ENCODE measurements around the gene IKZF1.
A peak's percentile ranks its signal among the peaks of the same experiment; 100 is the strongest.

Gene IKZF1

DNA sequence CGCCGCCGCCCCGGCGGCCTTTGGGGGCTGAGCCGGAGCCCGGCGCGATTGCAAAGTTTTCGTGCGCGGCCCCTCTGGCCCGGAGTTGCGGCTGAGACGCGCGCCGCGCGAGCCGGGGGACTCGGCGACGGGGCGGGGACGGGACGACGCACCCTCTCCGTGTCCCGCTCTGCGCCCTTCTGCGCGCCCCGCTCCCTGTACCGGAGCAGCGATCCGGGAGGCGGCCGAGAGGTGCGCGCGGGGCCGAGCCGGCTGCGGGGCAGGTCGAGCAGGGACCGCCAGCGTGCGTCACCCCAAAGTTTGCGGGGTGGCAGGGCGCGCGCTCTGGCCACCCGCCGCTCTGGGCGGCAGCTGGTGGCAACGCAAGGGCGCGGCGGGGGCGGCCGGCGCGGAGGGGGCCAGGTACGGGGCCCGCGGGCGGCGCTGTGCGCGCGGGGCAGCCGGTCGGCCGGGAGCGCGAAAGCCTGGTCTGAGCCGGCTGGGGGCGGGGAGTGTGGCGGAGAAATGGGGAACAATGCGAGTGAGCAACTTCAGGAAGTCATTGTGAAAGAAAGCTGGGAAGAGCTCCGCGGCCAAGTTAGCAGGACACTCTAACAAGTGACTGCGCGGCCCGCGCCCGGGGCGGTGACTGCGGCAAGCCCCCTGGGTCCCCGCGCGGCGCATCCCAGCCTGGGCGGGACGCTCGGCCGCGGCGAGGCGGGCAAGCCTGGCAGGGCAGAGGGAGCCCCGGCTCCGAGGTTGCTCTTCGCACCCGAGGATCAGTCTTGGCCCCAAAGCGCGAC, at the start of gene IKZF1:
Gene IKZF1, plus strand, starts transcription at position 588 of the 782 bp plus-strand sequence. CDS start 14,346 bp downstream, outside the sequence.
- peak; percentile 38 to 72 (median 55) for DNase-seq

DNA sequence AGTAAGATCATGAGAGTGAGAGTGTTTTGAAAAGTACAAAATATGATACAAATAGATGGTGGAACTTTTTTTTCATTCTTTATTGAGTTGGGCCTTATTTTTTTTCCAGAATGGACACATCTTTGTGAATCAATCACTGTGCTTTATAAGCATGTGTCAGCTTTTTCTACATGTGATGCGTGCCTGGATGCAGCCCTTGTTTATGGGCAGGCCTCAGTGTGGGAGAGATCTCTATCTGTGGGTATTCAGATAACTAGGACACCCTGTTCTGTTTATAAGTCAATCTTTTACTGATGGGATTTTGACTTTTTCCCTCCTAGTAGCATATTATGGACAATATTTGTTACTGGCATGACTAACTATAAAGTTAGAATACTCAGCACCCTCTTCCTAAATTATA, 42.9 kb upstream of the IKZF1 start:
- no peak for DNase-seq

DNA sequence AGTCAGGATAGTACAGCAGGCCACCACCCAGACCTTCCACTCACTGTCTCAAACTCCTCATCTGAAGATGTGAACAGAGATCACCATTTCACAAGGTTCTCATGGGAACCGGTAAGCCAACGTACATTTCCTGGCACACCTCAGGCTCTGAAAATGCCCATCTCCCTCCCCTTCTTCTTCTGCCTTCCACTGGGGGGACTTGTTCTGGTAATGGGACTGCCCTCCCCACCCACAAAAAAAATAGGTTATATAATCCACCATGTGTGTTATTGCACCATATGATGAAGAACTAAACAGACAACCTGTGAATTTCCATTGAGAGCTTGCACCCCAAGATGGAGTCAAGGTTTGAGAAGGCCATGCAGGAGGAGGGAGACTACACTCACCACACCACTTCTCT, 42.1 kb upstream of the IKZF1 start:
- no peak for DNase-seq

DNA sequence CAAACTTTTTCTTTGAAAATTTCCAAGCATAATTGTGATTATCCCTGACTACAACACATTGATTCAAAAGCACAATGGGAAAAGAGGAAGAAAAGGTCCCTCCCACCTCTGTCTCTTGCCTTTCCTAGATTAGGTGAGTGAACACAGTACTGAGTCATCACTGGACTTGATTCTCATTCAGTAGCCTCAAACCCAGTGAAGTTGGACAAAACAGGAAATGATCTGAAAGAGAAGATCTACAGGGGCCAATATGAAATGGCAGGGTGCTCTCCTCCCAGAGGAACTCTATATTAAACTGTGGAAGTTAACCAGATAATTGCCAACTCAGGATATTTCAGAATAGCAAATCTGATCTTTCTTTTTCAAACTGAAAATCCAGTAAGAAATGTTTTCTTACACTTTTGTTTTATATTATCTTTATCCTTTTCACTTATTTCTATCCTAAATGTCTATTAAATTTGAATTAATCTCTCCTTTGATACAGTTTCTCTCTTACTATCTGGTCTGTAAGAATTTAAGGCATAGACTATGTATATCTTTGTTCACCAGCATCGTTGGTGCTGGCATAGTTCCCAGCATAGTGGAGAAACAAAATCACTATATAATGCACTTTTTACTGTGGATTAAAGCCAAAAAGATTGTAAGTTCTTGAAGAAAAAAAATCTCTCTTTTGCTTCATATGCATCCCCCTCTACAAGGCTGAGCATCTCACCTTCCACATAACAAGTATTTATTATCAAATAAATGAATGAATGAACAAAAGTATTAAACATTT, 41.4 kb upstream of the IKZF1 start:
- DNase-seq = no peak

DNA sequence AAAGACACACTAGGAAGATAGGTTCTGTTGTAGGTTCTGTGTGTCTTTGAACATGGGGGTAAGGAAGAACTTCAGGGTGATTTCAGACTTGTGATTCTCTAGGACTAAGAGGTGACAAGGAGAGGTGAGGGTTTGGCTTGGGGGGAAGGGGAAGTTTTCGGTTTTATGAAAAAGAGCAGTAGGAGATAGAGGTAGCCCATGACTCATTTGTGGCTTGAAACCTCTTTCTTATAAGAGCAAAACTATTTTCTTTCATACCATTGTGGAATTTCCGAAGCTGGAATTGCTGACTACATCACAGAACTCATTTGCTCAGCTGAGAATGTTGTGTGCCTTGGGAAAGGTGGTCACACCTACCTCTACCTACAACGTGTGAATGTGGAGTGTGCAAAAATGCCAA, 39.6 kb upstream of the IKZF1 start:
- DNase-seq = no peak

DNA sequence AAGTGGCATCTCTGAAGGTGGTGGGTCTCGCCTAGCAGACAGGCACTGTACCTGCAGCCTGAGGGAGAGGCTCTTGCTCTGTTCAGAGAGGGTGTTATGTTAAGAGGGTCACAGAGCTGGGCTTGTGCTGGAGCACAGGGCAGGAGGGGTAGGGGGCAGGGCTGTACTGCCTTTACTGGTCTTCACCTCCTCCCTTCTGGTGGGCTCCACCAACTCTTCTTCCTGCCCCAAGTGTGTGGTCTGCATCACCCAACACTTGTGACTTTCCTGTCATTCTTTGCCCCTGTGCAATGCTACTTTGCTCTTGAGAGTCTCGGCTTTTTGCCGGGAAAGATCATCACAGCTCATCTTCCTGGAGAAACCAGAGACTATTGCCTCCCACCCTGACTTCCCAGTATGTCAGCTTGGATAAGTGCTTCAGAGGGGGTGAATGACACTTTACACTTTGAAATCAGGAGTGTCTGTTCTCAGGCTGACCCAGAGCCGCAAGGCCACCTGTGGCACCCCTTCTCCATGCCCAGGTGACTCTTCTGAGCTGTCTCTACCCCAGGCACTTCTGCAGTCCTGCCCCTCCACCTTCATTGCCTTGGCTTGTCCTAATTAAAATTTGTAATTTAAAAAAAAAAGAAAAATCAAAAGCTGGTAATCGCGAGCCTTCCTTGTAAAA, 38.4 kb upstream of the IKZF1 start:
- no peak for DNase-seq

DNA sequence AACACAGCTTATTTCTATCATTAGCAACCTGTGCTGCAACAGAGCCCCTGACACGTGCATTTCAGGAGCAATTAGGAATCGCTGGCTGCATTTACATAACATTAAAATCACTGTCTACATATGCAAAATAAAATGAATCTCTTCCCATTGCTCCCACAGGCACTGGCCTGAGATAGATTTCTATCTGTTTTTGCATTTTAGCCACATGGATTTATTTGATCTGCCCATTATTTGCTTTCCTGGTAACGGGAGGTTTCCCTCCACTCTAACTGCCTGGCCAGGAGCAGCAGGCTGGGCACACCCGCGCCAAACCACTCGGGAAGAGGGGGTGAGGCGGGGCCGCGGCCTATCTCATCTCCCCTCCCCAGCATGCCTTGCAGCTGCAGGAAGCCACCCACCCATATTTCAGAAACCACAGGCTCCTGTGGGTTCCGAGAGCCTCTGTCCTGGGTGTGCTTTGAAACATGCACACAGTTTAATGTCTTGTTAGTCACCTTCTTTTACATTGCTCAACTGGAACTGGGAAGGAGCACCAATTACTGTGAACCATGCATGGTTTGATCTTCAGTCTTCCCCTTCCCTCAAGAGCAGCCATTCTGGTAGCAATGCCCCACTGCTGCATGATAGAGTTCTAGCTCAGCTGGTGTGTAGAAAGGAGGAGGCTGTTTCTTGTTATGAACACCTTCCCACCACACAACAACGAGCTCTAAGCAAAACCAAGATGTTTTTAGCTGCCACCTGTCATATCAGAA, 37.7 kb upstream of the IKZF1 start:
- DNase-seq = peak; percentile 21 to 65 (median 43)

DNA sequence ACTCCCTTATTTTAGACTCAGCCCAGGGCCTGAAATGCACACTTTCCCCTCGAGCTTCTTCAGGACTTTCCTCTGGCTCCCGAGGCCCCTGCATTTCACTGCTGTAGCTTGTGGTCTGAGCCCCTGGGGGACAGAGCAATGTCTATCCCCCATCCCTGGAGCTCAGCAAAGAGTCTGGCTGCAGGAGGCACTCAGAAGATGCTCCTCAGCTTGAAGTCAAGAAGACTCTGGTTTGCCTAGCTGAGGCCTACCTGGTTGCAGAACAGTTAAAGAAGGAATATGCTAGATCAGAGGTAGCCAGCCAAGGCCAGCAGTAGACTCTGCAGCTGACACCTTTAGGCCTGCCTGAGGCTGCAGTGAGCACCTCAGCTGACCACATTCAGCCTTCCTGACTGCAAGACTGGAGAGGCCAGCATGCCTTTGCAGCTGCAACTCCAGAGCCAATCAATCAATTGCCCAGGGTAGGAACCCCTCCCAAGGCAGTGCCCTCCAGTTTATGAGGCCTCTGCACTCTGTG, 36.9 kb upstream of the IKZF1 start:
- DNase-seq = no peak

DNA sequence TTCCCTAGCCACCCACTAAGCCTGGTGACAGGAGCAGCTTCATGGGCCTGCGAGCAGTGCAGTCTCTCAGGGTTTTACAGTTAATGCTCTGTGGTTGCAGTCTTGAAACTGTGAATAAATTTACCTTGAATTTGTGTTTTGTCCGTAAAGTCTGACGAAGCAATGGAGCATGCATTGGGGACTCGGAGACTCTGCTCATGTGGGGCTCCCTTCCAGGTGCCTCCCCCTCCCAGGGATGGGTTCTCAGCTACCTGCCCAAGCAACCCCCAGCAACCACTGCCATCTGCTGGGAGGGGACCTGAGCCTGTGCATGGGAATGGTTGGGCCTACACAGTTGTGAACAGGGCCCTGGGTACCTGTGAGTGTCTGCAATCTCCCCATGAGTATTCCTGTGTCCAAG, 36.3 kb upstream of the IKZF1 start:
- DNase-seq = no peak

DNA sequence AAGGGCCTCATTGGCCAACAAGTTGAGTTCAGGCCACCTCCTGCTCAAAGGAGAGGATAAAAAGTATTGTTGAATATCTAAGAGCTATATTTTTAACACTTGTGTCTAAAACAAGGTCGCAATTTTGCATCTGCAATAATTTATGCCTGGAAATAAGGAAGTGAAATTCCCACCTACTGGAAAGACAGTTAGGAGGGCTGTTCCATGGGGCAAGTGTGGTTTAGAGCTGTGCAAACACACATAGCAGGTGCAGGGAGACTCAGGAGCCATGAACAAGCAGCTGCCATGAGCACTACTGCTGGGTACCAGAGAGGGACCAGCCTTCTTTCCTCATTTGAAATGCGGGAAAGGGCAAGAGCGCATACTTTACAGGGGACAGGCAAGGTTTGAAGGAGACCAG, 35.5 kb upstream of the IKZF1 start:
- DNase-seq = no peak

DNA sequence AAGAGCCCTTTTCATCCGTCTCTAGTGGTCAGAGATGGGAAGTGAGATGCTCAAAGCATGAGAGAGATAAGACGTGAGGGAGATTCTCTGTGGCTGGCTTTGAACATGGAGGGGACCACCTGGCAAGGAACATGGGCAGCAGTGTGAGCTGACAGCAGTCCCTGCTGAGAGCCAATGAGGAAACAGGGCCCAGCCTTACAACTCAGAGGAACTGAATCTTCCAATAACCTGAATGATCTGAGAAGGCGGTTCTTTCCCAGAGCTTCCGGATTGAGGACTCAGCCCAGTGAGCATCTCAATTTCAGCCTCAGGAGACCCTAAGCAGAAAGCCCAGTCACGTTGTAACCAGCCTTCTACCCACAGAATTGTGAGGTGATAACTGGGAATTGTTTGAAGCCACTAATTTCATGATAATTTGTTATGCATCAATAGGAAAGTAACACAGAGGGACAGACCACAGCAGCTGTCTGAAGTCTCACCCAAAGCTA, 33.9 kb upstream of the IKZF1 start:
- DNase-seq = no peak

DNA sequence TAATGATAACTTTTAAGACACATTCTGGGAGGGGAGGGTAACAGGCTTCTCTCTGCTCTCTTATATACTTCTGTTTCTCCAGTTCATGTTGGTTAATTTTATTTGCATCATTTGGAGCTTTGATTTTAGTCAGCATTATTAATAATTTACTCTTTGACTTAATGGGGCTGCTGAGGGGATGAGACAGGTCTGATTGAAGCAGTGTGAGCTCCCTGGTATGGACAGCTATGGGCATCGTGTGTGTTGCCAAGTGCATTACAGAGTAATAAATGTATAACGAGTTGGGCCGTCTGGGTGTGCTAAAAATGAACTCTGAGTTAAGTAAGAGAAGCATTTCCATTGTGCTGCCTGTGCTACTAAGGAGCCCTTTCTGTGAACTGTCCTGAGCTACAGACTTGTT, 31.7 kb upstream of the IKZF1 start:
- DNase-seq = no peak

DNA sequence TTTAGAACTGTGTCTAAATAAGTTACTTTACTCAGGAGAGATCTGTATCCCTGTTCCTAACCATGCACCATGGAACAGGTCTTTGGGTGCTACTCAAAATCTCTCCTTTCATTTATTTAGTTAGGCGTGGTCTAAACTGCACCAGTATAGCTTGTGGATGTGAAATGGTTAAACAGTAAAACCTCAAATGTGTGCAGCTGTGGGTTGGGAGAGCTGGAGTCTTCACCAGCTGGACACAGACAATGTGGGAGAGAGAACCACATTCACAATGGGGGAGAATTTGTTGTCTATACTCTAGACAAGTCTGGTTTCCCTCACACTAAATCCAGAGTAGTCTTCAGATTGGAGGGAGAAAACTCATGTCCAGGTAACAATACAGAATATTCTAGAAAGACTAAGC, 31.2 kb upstream of the IKZF1 start:
- no peak for DNase-seq

DNA sequence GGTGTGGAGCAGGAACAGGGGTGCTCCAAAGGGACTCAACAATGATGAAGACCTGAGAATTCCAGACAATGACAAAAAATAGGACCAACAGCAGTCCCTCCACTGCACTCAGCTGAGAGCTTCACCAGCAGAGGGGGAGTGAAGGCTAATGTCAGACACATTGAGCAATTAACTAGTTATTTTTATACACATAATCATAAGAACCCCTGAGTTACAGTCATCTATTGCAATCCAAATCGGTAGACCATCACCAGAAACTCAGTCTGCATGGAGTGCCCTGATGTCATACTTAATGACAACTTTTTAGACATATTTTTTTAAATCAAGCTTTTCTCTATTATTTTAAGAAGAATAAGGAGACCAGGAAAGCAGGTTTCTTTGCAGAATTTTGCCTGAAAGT, 30.6 kb upstream of the IKZF1 start:
- no peak for DNase-seq

DNA sequence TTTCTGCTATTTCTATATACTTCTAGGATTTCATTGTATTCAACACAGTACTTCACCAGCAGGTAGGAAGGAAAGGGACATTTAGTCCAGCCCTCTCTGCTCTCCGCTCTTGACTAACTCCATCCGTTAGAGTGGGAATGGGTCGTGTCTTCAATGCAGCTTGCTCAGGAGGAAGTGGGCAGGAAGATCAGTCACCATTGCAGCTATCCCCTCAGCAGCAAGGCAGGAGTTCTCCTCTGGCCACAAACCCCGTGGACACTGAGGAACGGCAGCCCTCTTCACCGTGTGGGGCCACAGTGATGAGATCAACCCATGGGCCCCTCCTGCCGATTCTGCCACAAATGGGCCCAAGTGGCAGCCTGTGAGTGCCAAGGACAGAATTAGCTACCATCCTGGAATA, 30.2 kb upstream of the IKZF1 start:
- DNase-seq = no peak

DNA sequence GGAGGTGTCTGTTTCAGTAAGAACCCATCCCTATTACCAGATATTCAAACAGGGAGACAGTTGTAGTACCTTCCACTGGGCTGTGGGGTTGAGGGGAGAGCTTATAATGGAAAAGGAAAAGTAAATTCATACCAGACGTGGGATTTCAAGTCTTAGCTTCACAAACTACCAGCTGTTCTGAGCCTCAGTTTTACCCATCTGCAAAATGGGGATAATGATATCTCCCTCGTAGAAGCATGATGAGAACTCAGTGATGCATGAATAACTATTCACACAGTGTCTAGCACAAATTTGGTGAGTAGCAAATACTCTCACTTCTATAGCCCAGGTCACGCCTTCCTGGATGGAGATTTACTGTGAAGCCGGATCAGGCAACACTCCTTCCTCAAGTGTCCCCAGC, 29.1 kb upstream of the IKZF1 start:
- no peak for DNase-seq

DNA sequence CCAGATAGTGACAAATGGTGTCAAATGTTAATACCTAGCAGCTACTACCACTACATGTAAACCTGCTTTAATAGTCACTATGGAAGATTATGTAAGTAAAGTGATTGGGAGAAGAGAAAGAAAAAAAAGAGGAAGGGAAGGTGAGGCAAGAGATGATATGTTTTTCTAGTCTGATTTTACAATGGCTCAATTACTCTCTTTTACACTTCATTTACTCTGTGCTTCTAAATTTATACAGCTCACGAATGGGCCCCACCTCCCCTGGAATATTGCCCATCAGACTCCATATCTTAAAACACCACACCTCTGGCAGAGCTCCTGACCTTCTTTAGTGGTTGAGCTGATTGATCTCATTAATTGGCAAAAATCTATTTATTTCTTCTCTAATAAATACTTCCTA, 28.0 kb upstream of the IKZF1 start:
- no peak for DNase-seq

DNA sequence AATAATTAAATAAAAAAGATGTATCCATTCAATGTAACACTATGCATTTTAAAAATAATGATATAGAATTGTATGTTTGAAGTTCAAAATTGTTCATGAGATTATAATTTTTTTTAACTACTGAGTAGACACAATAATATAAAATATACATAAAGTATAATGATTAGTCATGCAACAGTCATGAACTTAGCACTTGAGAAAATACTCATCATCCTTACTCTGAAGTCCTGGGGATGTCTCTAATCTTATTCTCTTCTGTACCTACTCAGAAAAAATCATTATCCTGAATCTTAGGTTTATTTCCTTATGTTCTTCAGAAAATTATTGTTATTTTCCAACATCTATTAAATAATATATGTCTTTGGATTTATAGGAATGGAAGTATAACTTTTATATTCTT, 26.4 kb upstream of the IKZF1 start:
- no peak for DNase-seq

DNA sequence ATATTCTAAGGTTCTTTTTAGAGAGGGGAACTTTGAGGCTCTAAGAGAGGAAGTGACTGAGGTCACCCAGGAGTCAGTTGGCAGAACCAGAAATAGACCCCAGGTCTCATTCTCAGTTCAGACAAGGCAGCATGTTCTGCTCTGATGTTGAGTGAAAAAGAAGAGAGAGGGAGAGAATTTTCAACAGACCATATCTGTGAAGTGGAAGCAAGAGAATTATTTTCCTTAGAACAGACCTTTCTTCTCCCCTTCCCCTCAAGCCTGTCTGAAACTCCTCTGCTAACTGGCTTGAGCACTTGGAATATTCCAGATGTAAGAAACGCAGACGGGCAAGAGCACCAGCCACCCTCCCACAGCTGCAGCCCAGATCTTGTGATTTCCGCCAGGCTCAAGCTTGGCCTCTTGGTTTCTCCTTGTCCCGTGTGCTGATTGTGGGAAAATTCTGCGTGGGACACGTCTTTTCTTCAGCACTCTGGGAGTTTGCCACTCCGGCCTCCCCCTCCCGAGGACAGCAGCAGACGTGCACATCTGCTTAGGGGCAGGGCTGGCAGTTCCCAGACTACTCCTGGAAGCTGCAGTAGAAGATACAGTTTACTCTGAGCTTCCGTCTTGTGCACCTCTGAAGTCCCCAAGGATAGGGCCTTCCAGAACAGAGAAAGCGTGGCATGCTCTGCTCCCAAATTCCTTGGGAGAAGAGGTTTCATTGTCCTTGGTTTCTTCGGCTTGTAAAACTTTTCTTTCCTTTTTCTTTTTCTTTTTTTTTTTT, 22.7 kb upstream of the IKZF1 start:
- DNase-seq = no peak

DNA sequence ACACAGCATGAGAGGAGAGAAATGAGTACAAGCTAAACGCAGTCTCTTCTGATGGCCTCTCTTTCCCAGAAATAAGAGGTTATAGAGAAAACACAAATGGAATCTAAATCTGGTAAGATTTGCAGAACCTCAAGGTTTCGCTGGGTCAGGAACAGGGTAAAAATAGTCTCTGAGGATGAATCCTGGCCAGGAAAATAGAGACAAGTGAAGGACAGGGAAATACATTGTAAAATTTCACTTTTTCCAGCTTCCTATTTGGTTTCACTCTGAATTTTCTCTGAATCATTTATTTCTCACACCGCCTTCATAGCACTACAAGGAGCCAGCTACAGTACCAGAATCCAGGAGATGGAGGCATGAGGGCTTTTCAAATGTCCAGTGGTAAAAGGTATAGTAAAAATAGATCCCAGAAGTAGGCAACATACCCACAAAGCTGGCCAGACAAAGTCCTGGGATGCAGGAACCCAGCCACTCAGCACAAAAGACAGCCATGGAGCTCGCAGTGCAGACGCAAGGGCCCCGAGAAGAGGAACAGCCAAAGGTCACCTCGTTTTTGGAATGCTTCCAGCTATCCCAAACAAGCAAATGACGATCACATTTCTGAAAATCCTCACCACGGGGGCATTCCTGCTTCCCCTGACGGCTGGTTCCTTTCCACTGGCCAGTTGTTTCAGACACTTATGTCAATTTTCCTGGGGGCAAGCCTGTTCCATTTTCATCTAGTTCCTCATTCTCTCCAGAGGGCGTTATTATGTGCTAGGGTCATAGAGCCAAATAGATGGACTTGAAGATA, 21.5 kb upstream of the IKZF1 start:
- no peak for DNase-seq

DNA sequence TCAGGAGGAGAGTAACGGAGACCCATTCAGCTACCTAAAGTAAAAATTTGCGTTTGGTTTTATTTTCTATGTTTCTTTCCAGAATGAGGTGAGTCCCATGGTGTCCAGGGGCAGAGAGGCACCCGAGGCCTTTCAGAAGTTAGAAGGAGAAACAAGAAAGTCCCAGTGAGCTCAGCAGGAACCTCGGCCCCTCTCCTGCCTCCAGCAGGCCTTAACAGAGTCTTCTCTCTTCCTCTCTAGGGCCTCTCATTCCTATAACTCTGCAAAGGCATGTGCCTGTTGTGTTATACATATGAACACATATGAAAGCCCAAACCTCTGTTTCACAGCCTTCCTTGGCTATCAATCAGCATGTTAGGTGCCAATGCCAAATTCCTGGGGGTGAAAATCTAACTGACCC, 20.8 kb upstream of the IKZF1 start:
- DNase-seq = no peak

All from activated naive CD4-positive, alpha-beta T cell (primary cell).